HepG2 (cell line): ENCODE results near the gene TMC8.

Experiments used
- ELF4 ChIP-seq: sonication (generic); formaldehyde crosslinking; IDR thresholded peaks from 2 replicates; pipeline ENCODE4 v1.5.0; 2020; ENCODE audit warnings: missing genetic modification reagents, mild to moderate bottlenecking, moderate library complexity, borderline replicate concordance
- EP300 ChIP-seq, 3 experiments: sonication (generic) in 1 of 3; formaldehyde crosslinking in 1 of 3; IDR thresholded peaks; 2 replicates each; pipeline versions ENCODE4 v1.5.1 to v1.6.1; 2011 to 2020; ENCODE audit warnings: low read depth in 2 of 3, low read length in 2 of 3, borderline replicate concordance in 1 of 3, improper control_type of control experiment in 1 of 3, mild to moderate bottlenecking in 1 of 3, missing genetic modification reagents in 1 of 3, moderate library complexity in 1 of 3
- FOXK2 ChIP-seq: fragments of 450-650 bp; IDR thresholded peaks from 2 replicates; pipeline ENCODE4 v1.6.1; 2016
- SIN3A ChIP-seq: IDR thresholded peaks from 2 replicates; pipeline ENCODE4 v1.6.1; 2011; ENCODE audit warnings: low read depth, mild to moderate bottlenecking, control low read depth, low read length, borderline replicate concordance
- ZNF766 ChIP-seq: sonication (generic); formaldehyde crosslinking; IDR thresholded peaks from 2 replicates; pipeline ENCODE4 v1.5.0; 2020; ENCODE audit warnings: missing genetic modification reagents, borderline replicate concordance

DNA sequence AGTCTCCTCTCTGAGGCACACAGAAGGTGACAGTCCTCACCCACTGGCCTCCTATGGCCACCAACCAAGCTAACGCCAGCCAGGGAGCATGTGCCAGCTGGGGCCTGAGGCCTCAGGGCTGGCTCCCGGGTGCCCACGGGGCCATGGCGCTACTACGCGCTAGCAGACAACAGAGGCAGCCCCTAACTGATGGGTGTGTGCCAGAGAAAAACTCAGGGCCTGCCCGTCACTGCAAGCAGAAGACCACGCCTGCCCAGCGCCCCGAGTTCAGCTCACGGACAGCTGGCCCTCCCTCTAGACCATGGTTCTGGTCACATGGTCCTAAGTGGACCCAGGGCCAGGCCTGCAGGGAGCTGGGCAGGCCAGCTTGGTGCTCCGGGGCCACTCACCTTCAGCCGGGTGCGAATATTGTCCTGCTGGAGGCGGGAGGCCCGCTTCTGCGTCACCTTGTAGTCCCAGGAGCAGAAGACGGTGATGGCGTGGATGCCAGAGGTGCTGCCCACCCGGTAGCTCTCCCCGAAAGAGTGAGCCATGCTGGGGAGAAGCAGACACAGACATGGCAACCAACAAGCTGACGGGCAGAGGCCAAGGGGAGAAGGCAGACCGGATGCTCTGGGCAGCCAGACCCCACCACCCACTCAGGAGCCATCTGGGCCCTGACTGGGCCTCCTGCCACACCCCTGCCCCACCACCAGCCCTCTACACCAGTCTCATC is 8.2 kb upstream of the TMC8 start:
- TF ChIP-seq ELF4 (CRISPR knock-in tag) (no peak), FOXK2 (no peak), SIN3A (no peak), ZNF766 (CRISPR knock-in tag) (no peak), EP300 (IDR thresholded peaks at IDR 0.05; ENCODE audit: low read depth in 2 of 2, low read length in 2 of 2) (no peak), EP300 (CRISPR knock-in tag; IDR thresholded peaks at IDR 0.05; ENCODE audit: borderline replicate concordance) (no peak)
